Glomerular visceral epithelial cell (primary cell): ENCODE measurements around the gene ATP8B3.
A peak's percentile ranks its signal among the peaks of the same experiment; 100 is the strongest.

Experiments used
- DNase-seq: peaks from one replicate; pipeline ENCODE4 v3.0.0-alpha.2; 2016; ENCODE audit errors: extremely low spot score

ATP8B3 gene, protein sequence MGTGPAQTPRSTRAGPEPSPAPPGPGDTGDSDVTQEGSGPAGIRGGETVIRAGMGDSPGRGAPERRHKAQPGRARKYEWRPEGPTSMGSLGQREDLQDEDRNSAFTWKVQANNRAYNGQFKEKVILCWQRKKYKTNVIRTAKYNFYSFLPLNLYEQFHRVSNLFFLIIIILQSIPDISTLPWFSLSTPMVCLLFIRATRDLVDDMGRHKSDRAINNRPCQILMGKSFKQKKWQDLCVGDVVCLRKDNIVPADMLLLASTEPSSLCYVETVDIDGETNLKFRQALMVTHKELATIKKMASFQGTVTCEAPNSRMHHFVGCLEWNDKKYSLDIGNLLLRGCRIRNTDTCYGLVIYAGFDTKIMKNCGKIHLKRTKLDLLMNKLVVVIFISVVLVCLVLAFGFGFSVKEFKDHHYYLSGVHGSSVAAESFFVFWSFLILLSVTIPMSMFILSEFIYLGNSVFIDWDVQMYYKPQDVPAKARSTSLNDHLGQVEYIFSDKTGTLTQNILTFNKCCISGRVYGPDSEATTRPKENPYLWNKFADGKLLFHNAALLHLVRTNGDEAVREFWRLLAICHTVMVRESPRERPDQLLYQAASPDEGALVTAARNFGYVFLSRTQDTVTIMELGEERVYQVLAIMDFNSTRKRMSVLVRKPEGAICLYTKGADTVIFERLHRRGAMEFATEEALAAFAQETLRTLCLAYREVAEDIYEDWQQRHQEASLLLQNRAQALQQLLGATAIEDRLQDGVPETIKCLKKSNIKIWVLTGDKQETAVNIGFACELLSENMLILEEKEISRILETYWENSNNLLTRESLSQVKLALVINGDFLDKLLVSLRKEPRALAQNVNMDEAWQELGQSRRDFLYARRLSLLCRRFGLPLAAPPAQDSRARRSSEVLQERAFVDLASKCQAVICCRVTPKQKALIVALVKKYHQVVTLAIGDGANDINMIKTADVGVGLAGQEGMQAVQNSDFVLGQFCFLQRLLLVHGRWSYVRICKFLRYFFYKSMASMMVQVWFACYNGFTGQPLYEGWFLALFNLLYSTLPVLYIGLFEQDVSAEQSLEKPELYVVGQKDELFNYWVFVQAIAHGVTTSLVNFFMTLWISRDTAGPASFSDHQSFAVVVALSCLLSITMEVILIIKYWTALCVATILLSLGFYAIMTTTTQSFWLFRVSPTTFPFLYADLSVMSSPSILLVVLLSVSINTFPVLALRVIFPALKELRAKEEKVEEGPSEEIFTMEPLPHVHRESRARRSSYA (N-terminal part only)

DNA sequence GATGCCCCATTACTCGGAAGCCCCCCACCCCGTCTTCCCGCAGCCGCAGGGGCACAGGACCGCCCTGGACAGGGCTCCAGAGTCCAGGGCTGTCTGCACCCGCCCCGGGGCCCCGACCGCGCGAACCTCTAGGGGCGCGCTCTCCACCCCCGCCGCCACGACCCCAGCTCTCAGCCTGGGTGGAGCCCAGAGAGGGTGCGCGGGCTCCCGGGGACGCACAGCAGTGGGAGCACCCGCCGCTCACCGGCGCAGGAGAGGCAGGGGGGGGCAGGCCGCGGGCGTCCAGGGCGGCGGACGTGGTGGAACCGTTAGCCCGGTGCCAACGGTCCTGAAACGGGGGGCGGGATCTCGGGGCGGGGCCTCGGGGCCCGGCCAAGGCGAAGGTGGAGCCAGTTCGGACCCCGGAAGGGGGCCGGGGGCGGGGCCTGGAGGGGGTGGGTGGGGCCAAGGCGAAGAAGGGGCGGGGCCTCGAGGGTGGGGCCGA is at the start of gene ATP8B3:
Gene ATP8B3, minus strand, starts transcription at position 335 of the 484 bp plus-strand sequence. CDS start 540 bp downstream, outside the sequence.
- no peak for DNase-seq

GRCh38 chr19:1861599-1862031 is 49.5 kb upstream of the ATP8B3 start:
- no peak for DNase-seq

DNA sequence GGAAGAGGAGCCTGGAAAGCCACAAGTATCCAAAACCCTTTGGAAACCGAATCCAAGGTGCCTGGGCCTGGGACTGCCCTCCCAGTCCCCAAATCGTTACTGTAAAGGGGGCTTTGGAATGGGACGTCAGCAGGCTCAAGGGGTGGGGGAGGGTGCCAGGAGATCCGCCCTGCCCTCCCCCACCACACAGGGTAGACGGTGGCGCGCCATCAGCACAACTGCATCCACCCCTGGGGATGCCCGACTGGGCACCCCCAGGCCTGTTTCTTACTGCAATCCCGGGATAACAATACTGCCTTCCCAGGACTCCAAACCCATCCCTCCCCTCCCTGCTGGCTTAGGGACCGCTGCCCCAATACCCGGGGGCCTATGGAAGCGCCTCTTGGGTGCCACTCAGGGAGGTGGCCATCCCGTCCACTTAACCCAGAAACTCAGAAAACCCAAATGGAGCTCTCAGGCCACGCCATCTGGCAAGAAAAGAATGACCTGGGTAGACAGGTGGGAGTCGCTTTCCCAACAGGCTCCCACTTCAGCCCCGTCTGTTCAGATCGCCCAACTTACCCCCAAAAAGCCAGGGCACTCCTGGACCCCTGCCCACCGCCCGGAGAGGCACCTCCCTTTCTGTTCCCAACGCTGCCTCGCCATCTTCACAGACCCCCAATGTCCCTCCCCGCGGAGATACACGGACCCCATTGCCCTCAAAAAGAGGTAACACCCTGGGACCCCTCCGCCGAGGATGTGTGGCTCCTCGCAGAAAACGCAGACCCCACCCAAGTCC is 48.9 kb upstream of the ATP8B3 start:
- DNase-seq: no peak

DNA sequence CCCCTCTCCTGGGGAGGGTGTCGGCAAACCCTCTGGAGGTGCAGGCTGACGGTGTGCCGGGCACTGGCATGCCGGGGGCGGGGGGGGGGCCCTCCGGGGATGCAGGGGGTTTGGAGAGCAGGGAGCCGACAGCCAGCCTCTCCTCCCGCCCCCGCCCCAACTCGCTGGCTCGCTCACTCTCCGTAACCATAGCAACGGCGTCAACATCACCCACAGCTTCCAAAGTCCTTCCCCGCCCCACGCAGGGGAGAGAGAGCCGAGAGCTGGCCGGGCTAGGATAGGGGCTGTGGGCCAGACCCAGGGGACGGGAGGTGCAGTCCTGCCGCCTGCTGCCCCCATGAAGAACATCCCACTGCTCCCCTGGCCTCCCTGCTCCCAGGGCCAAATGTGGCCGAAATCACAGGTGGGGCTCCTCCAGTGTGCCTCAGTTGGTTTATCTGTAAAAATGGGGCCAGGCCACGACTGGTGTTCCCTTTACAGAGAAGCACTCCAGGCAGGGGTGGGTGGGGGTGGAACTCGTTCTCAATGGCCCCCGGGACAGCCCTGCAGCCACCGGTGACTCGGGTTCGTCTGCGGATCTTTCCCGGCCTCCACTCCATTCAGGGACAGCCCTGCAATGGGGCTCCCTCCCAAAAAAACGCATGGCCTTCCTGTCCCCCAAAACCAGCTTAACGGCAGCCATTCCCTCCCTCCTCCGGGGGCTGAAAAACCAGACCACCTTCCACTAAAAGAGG is 48.1 kb upstream of the ATP8B3 start:
- peak; percentile 76 for DNase-seq

DNA sequence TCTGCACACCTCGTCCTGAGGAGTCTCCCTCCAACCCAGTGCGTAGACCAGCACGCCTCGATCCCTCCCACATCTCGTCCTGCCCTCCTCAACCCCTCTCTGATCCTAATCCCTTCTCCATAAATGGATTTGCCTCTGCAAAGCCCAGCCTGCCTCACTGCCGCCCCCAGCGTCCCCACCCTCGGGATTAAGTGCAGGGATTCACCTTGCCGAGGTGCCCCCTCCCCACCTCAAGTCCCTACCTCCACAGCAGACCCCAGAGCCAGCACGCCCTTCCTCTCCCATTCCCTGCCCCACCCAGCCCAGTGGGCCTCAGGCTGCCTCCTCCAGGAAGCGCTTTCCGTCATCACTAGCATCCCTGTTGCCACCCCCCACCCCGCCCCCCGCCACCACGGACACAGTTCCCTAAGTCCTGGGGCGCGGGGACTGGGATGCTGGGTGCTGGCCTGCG is 47.3 kb upstream of the ATP8B3 start:
- DNase-seq: no peak

DNA sequence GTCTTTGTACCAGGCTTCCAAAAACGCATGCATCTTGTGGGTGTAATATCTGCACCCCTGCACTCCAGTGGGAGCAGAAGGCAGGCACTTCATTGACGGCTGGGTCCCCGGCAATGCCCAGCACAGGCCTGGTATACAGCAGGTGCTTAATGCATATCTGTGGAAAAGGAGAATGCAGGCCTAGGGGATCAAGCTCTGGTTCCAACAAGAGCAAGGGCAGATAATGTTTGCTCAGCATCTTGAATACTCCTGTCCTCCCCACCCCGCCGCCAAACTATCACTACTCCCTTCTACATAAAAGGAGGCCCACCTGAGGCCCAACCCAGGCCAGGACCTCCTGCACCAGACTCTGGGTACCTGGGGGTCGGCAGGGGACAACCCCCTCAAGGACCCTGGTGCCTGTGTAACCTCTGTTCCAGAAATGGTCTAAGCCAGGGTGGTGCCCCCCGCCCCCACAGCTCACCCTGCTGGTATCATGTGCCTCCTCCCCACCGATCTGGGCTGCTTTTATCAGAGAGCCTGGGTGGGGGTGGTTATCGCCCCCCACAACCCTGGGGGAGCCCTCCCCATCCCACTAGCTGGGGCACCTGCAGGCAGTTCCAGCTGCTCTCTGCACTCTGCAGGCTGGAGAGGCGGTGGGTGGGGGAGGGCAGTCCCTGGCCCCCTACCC is 46.5 kb upstream of the ATP8B3 start:
- no peak for DNase-seq

DNA sequence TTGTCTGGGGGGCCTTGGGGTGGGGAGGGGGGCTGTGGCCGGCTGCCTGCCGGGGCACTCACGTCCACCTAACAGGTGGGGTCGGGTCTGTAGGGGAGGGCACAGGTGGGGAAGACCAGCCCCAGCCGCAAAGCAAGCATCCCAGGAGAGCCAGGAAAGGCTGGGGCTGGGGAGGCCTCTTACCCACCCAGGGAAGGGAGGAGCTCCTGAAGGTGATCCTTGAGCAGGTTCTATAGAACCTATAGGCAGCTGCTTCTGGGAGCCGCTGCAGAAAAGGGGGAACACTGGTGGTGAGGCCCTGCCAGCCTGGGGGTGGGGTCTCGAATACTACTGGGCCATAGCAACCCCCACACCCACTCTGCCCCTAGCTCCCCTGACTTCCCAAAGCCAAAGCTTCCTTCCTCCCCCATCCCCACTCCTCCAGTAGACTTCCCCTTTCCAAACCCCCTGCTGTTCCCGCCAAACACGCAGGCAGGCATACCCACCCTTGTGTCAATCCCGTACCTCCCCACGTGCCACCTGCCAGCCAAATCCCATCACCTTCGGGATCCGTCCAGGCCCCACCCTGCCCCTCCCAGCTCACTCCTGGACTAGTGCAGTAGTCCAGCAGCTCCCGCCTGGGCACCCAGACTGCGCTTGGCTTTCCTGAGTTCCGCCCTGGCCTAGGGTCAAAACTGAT is 45.7 kb upstream of the ATP8B3 start:
- DNase-seq: no peak

- peak; percentile 88 for DNase-seq
These were observed 44.9 kb upstream of the ATP8B3 start for GRCh38 chr19:1856698-1857603.

- no peak for DNase-seq
These were observed 44.2 kb upstream of the ATP8B3 start for GRCh38 chr19:1856345-1856697.

DNA sequence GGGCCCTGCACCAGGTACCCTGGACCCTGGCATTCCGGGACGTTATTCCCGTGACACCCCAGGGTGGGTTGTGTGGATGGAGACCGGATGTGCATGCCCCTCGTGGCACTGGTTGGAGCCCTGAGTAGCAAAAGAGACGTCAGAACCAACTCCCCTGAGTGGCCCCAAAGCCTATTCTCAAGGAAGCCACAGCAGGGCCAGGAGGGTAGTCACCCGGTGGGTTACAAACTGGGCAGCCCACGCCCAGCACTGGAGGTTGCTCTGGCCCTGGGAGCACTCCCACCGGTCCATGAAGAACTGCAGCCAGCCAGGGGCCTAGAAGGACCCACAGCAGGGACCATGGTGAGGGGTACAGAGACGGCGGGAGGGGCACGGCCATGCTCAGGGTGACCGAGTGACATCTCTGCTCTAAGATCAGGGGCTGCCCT is 43.8 kb upstream of the ATP8B3 start:
- DNase-seq: no peak

- DNase-seq: peak; percentile 55
These were observed 43.2 kb upstream of the ATP8B3 start for GRCh38 chr19:1855040-1855827.

DNA sequence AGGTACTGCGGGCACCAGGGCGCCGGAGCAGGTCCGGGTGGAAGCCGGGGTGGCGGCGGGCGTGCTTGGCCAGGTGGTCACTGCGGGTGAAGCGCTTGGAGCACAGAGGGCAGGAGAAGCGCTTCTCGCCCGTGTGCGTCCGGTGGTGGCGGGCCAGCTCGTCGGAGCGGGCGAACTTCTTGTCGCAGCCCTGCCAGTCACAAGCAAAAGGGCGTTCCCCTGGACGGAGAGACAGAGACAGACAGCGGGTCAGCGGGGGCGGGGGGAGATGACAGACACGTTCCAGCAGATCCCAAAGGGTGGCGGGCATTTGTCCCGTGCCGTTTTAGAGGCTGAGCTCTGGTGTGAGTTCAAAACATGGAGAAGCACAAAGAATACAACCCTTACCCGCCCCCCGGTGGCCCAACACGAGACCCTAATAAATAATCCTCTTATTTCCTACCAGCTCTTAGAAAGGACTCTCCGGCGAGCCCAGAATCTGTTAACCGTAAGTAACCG is 42.5 kb upstream of the ATP8B3 start:
- DNase-seq: no peak

GRCh38 chr19:1854039-1854541 is 42.0 kb upstream of the ATP8B3 start:
- no peak for DNase-seq

DNA sequence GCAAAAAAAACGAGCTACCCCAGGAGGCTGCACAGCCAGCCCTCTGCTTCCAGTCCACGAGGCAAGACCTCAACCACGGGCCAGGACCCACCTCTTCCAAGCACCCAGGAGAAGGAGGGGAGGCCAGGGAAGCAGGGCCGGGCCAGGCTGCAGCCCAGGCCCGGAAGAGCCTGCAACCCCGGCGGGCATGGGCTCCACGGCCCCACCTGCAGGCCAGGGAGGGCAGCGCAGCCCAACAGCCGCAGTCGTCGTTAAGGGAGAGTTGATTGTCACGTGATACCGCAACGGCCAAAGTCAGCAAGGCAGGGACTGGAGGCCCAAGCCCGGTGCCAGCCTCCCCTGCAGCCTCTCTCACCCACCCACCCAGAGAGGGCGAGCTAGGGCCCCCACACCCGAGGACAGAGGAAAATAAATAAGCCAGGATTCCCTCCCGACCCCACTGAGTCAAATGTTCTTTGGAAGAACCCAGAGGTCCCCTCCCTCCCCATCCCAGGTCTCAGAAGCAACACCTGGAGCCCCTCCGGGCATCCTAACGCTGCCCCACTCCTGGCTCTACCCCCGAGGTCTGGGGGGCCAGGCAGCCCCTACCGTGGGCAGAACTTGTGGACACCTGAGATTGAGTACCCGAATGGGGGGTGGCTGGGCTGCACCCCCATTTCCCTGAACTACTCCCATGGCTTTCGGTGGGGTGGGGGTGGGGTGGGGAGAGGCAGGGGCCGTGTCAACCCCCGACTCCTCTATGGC is 41.4 kb upstream of the ATP8B3 start:
- DNase-seq: peak; percentile 85

DNA sequence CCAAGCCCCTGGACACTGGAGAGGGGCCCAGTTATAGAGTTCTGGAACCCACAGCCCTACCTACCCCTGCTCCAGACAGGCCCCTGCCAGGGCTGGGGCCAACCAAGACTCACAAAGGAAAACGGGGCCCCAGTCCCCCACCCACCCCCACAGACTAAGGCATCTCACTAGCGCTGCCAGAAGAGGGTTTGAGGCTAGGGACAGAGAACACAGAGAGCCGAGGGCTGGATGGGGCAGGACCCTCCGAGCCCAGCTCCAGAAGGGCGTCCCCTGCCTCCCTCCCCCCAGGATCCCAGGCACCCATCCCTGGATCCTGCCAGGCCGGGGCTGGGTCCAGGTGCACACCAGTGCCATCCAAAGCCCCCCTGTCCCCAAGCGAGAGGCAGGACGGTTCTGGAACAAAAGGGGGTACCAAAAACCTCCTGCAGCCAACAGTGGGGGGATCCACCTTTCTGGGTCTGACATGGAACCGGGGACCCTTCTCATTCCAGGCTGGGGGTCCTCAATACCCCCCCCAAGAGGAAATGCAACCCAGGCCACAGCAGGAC is 40.6 kb upstream of the ATP8B3 start:
- no peak for DNase-seq
